Stromal cell of bone marrow (primary cell): Measurements from ENCODE around the gene SLIT2.

Source experiments
- DNase-seq: peaks from one replicate; pipeline ENCODE4 v3.0.0-alpha.2; 2012; ENCODE audit warnings: low read depth

The SLIT2 gene

GRCh38 chr4:20264688-20265087 lies 13.0 kb downstream of the SLIT2 start:
- no peak for DNase-seq

DNA sequence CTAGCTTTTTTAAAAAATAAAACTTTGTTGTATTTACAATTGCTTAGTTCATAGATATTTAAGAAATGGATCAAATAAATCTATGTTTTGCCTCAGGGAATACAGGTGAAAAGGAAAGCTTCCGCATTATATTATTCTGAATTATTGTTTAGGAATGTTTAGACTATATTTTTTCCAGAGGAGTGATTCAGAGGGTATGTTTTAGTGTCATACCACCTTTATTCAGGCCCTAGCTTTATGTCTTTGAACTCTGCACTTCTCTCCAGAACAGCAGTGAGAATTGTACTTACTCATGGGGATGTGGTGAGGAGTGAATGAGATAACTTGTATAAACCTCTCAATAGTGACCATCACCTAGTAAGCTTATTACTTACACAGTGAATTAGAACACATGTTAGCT lies 14.0 kb downstream of the SLIT2 start:
- no peak for DNase-seq

GRCh38 chr4:20266215-20267082 lies 14.7 kb downstream of the SLIT2 start:
- DNase-seq, result no peak

GRCh38 chr4:20268028-20268427 lies 16.3 kb downstream of the SLIT2 start:
- DNase-seq, result no peak

DNA sequence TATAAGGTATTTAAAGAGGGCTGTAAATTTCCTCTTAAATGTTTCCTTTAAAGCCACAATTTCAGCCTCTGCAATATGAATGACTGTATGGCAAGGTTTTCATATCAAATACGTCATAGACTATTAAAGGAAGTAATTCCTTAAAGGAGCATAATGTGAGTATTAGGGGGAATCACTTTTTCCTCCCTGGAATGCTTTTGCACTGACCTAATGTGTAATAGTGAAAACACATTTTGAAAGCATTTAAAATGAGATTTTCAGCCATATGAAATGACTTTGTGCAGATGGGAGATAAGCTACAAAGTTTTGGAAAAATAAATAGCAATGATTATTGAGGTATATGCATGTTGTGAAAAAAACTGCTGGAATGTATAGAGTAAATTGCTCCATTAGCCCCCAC lies 17.6 kb downstream of the SLIT2 start:
- DNase-seq, result no peak

- DNase-seq, result no peak
Measured at GRCh38 chr4:20271950-20272349, 20.2 kb downstream of the SLIT2 start.

DNA sequence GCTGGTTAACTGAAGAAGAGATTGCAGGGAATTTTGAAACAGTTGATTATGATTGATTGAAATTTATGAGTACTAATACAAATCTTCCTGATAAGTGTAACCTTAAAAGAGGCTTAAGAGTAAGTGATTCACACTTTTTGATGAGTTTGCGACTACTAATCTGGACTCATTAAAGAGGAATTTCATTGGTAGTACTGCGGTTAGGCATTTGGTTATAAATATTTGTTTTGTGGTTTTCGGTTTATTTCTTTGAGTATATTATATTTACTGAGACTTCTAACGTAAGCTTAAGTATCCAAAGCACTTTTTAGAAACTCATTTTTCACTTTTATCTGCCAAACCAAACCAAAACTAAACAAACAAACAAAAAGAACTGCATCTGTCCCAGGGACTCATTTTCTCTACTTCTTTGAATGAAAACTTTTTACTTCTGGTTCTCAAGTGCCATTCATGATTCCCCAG lies 20.7 kb downstream of the SLIT2 start:
- no peak for DNase-seq

GRCh38 chr4:20273793-20274192 lies 22.1 kb downstream of the SLIT2 start:
- DNase-seq, result no peak

DNA sequence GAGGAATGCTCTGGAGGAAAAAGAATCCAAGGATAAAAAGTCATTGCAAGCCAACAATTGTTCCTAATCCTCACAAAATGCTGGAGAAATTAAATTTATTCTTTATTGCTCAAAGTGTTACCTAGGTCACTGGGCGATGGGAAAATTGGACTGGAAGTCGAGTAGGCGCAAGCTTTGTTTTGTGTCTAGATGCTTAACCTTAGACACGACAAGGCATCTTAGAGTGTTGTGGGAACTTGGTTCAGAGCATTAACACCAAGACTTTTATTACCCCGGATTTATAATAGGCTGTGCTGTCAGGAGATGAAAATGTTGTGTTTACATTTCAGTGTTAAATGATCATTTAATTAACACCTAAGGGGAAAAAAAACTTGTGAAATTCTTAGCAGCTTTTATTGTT lies 25.1 kb downstream of the SLIT2 start:
- DNase-seq, result no peak

GRCh38 chr4:20278195-20278594 lies 26.5 kb downstream of the SLIT2 start:
- no peak for DNase-seq

DNA sequence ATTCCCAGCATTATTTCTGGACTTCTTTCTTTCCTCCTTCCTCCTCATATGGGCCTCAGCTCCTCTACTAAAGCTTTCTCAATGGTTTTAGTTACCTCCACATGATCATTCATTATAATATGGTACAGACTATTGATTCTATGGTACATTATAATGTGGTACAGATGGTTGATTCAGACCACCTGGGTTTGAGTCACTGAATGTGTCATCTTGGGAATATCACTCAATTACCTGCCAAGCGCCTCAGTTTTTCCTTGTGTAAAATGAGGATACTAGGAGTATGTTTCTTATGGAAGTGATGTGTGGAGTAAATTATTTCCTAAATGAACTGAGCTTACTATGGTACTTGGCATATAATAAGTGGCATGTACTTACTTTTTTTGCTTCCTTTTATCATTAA lies 27.7 kb downstream of the SLIT2 start:
- DNase-seq, result no peak

DNA sequence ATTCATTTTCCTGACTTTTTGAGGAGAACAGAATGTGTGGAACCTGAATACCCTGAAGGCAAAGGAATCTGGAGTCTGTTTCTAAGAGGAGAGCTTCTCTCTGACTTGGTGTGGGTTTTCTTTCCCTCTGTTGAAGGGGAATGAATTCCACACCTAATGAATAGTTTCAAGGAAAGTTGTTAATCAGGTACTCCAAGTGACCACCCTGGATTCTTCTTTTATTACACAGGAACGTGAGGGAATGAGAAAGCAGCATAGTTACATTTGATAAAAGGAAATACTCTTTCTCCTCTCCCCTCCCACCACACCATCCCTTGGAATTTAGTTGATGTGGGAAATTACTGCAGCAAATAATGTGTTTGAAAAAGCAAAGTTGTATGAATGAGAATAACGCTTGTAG lies 29.7 kb downstream of the SLIT2 start:
- DNase-seq, result no peak

GRCh38 chr4:20283039-20283438 lies 31.3 kb downstream of the SLIT2 start:
- no peak for DNase-seq

- DNase-seq, result no peak
Measured at GRCh38 chr4:20284990-20285389, 33.3 kb downstream of the SLIT2 start.

- DNase-seq, result no peak
Measured at GRCh38 chr4:20287246-20287645, 35.5 kb downstream of the SLIT2 start.

DNA sequence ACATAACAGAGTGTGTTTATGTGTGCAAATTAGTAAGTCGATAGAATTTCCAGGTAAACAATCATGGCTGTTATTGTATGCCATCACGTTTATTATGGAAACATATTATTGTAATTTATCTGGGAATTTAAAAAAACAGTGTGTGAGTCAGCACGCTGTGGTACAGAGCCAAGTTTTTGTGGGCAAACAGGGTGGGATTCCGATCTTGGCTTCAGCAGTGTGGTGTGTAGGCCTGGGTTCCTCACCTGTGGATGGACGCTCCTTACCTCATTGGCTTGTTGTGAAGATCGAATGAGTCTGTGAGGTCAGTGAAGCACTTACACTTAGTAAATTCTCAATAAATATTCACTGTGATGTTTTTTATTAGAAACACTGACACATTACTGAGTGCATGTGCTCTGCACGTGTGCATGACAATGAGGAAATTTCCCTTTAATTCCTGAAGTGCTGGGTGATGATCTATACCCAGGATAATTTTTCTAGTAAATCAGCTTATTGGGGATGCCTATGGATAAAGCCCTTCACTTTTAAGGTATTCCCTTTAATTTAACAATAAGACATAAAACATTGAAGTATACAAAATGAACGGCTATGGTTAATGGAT lies 36.4 kb downstream of the SLIT2 start:
- no peak for DNase-seq

GRCh38 chr4:20288846-20289512 lies 37.3 kb downstream of the SLIT2 start:
- peak; percentile 57 for DNase-seq

GRCh38 chr4:20289782-20290181 lies 38.1 kb downstream of the SLIT2 start:
- no peak for DNase-seq

- no peak for DNase-seq
Measured at GRCh38 chr4:20292739-20293138, 41.0 kb downstream of the SLIT2 start.

- no peak for DNase-seq
Measured at GRCh38 chr4:20297261-20297660, 45.6 kb downstream of the SLIT2 start.

GRCh38 chr4:20297783-20298182 lies 46.1 kb downstream of the SLIT2 start:
- DNase-seq, result no peak

GRCh38 chr4:20298455-20298854 lies 46.8 kb downstream of the SLIT2 start:
- no peak for DNase-seq

- DNase-seq, result no peak
Measured at GRCh38 chr4:20298986-20299385, 47.3 kb downstream of the SLIT2 start.
